GM19099 (cell line): Measurements from ENCODE around the gene COL16A1.

Experiments used
- POLR2A ChIP-seq: IDR thresholded peaks from 3 replicates; pipeline ENCODE4 v1.6.1; 2011; ENCODE audit warnings: low read depth; ENCODE audit not compliant: insufficient read length; ENCODE audit errors: extremely low read depth

The COL16A1 gene

DNA sequence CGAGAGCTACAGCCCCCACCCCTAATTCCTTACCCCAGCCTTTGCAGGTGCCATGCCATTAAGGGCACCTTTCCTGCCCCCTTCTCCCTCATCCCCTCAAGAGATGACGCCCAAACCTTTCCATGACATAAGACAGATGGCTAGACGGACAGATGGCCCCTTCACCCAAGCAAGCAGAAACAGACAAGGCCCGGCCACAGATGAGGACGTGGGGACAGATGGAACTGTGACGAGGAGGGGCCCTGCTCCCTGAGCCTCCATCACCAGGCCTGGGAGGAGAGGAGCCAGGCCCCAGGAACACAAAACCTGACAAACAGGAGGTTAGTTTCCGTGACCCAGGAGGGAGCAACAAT is 34.4 kb downstream of the COL16A1 start:
- no peak for TF ChIP-seq POLR2A

DNA sequence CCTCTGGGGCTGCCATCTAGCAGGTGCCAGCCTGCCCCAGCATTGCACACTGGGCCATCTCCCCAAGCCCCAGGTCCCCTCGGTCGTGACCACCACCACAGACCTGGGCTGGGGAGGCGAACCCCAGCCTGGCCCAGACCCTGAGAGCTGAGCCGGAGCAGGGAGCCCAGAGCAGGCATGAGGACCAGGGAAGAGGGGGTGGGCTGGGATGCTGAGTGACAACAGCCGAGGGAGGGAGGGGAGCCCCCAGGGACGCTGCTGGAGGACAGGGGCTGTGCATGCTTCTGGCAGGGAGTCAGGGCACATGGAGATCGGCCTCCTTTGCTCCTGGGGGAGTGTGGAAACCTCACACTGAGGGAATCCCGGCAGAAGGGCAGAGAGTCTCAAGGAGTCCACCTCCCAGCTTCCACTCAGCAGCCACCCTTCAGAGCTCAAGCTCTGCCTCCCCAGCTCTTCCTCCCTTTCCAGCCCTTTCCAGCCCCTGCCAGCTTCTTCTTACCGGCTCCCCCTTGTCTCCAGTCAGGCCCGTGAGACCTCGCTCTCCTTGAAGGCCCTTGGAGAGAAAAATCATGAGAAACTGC is 35.4 kb downstream of the COL16A1 start:
- no peak for TF ChIP-seq POLR2A

DNA sequence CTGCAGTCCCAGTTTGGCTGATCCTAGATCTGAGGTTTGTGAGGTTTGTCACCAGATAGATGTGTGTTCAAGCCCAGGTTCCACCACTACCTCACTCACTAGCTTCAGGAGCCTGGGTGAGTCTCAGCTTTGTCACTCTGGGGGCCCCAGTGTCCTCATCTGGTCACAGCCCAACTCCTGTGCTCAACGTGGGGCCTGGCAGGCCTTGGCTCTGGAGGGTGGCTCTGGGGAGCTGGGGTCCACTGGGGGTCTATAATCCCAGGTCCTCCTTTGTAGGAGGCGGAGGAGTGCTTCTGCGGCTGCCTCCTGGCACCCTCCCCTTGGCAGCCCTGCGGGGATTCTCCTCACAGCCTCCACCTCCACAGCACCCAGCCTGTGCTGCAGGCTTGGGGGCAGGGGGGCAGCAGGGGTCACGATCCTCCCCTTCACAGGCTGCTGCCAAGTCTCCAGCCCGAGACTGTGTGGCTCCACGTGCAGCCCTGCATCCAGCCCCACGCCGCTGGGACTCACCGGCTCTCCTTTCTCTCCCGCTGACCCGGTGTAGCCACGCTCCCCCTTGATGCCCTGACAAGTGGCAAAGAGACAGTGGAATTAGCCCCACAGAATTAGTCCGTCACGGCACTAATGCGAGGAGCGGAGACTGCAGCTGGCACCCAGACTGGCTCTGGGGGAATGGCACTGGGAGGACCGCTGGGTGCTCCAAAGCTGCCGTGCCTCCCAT is 36.6 kb downstream of the COL16A1 start:
- TF ChIP-seq POLR2A = no peak

DNA sequence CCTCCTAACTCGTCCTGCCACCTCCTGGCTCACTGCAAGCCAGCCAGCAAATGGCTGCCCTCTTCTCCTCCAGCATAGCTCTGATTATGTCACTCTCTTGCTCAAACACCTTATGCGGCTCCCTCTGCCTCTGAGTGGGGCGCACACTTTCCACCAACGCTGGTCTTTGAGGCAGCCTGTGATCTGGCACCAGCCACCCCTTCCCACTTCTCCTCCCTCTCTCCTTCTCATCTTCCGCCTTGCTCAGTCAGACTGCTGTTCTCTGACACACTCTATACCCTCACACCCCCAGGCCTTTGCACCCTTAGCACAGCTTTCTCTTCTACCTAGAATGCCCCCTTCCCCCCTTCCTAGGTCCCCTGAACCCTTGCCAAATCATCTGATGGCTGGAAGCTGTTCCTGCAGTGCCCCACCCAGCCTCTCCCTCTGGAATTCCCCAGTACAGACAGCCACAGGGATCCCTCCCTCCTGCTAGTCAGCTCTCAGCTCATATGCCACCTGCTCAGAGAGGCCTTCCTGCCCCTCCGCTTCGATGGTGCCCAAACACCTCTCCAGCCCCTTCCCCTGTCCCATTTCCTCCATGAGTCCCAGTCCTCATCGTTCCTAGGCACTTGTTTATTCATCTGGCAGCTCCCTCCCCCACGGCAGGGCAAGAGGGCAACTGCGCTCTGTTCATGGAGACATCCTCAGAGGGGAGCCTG is 37.4 kb downstream of the COL16A1 start:
- TF ChIP-seq POLR2A = no peak

DNA sequence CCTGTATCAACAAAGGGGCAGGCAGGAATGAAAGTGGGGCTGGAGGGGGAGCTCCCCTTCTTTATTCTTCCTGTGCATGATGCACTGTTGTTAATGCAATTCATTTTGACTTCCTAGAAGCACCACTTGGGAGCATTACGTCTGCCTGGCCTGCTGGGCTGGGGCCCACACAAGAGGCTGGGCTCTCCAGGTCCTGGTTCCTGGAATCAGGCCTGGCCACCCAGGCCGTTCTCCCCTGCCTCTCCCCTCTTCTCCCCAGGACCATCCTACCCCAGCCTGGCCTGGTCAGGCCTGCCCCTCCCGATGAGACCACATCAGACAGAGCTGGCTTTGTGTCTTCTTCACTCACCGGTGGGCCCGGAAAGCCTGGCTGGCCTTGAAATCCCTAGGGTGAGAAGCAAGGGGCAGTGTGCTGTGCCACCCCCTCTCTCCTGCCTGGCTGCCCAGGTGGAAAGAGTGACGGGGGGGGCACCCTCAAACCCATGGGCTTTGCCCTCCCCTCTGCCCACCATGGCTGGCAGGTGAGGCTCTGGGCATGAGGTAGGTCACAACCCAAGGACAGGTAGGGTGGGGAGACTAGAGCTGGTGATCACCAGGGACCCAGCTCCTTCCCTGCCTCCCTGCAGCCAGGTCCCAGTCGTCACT is 38.5 kb downstream of the COL16A1 start:
- TF ChIP-seq POLR2A = no peak

DNA sequence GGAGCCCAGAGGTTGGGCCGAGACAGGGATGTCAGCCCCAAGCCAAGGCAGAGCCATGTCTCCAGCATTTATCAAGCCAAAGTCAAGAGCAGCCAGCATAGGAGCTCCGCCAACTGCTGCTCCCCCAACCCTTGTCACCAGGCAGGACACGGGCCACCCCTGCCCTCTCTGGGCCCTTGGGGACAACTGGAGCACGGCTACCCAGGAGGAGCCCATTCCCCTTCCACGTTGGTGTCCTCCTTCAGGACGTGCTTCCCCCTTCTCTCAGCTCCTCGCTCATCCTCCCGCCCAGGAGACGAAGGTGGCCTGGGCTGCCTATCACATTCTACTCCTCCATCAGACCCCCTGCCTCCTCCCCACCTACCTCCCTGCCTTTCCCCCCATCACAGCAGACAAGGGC is 39.3 kb downstream of the COL16A1 start:
- no peak for TF ChIP-seq POLR2A

DNA sequence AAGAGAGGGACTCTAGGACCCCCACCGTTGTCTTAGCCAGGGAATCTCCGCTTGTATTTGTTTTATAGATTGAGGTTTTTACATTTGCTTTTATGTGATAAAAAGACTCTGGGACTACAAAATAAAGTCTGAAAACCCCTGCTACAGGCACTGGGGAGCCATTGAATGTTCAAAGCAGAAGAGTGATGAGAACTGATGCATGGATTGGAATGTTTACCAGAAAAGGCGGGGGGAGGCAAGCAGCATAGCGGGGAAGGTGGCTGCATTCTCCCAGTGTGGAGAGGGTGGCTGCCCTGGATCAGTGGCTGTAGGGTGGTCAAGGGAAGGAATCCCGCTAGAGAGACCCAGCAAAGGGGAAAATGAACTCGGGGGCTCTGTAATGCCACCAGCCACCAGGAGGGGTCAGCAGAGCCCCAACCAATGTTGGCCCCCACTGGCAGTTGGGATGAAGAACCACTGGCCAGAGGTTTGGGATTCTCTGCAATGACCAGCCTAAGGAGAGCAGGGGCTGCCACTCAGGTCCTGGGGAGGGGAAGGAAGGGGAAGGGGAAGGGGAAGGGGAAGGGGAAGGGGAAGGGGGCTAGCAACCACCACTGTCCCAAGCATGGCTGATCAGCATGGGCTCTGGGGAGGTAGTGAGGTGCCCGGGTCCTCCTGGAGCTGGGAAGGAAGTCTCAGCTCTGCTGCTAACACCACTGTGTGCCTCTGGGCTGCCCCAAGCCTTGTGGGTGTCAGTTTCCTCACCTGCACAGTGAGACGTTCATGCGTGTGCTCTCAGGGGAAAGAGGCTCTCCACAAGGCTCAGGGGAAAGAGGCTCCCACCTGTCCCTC is 40.0 kb downstream of the COL16A1 start:
- no peak for TF ChIP-seq POLR2A

DNA sequence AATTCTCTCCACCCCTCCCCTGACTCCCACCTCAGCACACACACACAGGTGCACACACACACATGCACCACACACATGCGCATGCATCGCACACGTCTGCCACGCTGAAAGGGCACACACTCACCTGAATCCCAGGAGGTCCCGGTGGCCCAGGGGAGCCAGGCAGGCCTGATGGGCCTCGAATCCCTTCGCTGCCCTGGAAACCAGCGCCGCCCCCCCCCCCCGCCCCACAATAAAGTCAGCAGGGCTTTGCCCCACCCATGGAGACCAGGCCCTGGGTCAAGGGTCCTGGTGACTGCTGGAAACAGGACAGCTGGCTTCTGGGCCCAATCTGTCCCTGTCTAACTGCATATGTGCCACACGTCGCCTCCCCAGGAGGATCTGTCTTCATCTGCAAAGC is 41.4 kb downstream of the COL16A1 start:
- no peak for TF ChIP-seq POLR2A

DNA sequence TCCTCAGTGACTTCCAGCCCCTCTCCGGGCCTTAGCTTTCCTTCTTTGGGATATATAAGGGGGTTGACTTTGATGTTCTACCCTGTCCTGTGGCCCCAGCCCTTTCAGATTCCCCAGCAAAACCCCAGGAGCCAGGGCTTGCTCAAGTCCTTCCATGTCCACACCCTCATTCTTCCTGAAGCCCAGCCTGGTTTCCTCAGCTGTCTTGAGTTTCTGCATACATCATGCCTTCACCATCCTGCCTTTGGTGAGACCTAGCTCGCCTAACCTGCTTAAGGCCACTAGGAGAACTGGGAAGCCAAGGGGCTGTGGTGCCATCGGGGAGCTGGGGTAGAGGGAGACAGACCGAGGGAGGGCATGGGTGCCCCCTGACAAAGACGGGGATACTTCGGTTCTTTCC is 42.0 kb downstream of the COL16A1 start:
- TF ChIP-seq POLR2A = no peak

DNA sequence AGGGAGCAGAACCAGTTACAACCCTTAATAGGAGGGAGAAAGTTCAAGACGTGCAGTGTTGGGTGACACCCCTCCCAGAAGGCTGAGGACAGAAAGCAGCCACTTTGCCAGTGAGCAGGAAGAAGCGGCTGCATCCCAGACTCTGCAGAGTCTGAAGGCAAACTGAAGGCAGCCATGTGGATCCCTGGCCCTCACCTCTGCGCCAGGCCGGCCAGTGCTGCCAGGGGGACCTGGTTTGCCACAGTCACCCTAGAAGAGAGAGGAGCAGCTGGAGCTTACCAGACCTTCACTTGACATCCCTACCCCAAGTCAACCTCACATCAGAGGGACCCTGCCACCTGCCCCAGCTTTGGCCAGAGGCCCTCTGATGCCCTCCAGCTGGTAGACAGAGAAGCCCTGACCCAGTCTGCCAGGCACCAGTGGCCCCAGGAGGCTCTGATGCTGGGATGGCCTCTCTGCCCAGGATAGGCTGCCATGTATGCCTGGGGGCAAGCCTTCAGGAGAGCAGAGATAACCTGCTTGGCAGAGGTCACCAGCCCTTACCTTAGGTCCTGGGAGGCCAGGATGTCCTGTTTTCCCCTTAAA is 42.9 kb downstream of the COL16A1 start:
- no peak for TF ChIP-seq POLR2A

DNA sequence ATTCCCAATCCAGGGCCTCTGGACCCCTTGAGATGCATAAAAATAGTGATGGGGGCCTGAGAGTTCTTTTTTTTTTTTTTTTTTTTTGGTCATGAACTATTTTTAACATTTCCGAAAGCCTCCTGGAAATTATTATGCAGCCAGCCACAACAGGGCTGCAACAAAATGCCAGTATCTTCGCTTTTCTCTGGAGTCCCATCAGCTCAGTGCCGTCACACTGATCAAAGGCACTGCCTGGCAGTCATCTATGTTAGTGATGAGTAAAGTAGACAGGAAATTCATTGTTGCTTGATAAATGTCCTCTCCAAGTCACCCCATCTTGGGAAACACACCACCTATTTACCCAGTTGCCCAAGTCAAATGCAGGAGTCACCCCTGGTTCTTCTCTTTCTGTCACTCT is 43.9 kb downstream of the COL16A1 start:
- no peak for TF ChIP-seq POLR2A

DNA sequence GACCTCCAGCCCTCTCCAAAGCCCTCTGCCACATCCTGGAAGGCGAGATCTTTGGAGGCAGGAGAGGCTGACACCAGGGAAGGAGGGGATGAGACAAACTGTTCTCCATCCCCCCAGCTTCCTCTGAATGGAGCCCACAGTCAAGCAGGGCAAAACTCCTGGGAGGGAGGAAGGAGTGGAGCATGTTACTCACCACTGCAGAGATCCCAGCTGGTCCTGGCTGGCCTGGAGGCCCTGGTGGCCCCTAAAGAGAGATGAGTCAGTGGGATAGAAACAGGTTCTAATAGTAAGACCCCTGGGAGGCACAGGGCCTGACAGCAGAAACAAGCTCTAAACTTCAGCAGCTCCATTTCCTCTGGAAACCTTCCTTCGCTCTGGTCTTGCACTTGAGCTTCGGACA is 45.1 kb downstream of the COL16A1 start:
- no peak for TF ChIP-seq POLR2A

DNA sequence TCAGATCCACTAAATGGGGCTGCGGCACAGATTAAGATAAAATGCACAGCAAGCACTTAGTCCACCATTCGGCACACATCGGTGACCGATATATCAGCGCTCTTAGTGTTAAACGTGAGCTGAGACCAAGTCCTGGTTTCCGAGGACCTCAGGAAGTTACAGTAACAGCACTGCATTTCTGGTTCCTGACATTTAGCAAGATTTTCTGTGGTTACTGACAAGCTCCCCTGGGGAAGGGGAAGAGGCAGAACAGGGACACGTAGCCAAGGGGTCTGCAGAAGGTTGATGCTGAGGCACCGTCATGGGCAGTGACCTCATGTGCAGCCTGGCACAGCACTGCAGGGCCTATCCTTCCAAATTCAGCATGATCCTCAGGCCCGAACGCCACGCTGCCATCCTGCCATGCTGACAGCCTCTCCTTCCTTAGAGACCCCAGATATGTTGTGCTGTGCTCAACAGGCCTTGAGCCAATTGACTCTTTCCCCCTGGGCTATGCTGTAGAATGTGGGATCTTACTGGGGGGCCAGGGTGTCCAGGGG is 45.8 kb downstream of the COL16A1 start:
- TF ChIP-seq POLR2A = no peak

DNA sequence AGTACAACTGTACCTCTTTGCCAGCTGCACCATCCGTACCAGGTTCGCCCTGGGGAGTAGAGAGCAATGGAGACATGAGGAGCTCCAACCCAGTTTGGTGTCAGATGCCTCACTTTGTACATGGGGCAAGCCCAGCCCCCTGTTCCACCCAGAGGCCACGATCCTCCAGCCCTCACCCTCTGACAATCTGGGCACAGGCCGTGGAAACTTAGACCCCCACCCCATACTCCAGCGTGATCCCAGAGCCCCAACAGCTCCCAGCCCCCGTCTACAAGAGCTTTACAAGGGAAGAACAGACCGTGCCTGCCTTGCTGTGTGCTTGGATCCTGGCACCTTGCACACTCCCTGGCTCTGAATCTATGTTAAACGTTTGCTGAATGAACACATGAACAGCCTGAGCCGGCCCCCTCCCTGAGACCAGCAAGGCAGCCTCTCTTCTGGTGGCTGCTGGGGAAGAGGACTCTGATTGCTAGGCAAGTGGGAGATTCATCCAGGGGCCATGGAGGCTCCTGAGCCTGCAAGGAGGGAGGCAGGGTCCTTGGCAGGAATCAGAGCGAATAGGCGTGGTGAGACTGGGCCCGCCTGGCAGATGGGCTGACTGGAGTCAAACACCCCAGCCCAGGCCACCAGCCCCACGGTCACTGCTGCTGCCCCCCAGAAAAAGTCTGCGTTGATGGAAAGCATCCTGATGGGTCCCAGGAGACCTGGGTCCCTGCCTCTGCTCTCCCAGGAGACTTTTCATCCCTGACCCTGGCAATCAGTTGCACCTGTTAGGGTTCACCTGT is 46.6 kb downstream of the COL16A1 start:
- no peak for TF ChIP-seq POLR2A

DNA sequence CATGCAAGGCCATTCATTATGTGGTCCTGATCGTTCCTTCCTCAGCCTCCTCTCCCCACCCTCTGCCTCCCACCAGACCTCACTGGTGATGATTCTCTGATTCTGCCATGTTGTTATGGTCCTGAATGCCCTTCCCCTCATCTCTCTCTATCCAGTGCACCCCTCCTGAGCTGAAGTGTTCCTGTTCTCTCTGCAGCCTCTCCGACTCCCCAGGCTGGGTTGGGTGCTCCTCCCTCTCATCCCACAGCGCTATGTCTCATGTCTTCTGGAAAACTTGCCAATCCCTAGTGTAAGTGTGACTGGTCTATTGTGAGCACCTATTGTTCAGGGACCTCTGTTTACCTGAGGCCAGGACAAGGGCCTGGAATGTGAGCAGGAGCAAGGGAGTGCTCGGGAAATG is 48.1 kb downstream of the COL16A1 start:
- TF ChIP-seq POLR2A = no peak
